ENCODE measurements around the gene KDM2B.

The KDM2B gene

GRCh38 chr12:121430833-121431415 is 149.9 kb downstream of the KDM2B start:
- DNase-seq (ENCODE audit: low read depth, low spot score) = no peak

GRCh38 chr12:121428883-121429282 is 151.9 kb downstream of the KDM2B start:
- DNase-seq (ENCODE audit: low read depth, low spot score) = no peak

- no peak for DNase-seq (ENCODE audit: low read depth, low spot score)
Observed at GRCh38 chr12:121427556-121428050, 153.2 kb downstream of the KDM2B start.

- DNase-seq (ENCODE audit: low read depth, low spot score) = no peak
Observed at GRCh38 chr12:121424624-121424975, 156.2 kb downstream of the KDM2B start.

GRCh38 chr12:121423682-121424623 is 156.9 kb downstream of the KDM2B start:
- DNase-seq (ENCODE audit: low read depth, low spot score) = no peak

GRCh38 chr12:121423253-121423652 is 157.6 kb downstream of the KDM2B start:
- no peak for DNase-seq (ENCODE audit: low read depth, low spot score)

- DNase-seq (ENCODE audit: low read depth, low spot score) = no peak
Observed at GRCh38 chr12:121420109-121420508, 160.7 kb downstream of the KDM2B start.

DNA sequence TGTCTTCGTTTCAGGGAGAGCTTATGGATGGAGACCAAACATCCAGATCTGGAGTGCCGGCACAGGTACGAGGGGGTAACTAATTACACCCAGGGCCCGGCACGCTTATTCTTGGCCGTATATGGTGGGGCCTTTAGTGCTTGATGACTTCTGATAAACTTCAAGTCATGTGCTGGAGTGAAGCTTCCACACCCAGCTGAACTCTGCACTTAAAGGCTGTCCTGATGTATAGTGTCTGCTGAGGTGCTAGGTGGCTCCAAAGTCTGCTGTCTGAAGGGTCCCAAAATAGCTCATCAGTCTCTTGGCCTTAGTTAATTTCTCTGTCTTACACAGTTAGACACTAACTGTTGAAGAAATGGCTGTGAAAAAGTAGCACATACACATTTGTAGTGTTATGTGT is 163.0 kb downstream of the KDM2B start:
- DNase-seq (ENCODE audit: low read depth, low spot score) = no peak

DNA sequence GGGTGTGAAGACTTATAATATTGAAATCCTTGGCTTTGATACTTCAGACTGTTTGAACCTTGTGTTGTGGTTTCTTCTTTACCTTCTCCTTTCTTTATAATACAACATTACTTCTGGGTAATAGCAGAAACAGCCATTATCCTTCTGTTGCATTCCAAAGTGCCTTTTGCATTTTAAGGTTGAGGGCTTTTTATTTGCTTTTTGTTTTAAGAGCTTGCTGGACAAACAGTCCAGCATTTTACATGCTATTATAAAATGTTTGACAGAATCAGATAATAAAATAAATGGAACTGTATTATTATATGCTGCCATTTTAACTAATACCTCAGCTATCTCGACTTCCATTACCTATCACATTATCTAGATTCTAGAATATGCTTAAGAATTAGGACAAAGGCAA is 166.9 kb downstream of the KDM2B start:
- no peak for DNase-seq (ENCODE audit: low read depth, low spot score)

DNA sequence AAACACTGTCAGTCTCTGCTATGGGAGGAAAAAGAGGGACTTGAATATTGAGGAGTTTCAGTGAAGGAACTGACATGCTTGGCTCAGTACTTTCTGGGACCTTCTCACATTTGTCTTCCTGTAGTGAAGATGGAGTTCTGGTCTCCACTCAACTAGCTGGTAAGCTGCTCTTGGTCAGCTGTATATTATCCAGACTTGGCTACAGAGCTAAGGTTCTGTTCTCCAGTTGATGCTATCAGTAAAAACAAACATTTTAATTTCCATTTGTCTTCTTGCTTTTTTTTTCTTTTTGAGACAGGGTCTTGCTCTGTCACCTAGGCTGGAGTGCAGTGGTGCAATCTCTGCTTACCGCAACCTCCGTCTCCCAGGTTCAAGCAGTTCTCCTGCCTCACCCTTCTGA is 175.6 kb downstream of the KDM2B start:
- DNase-seq (ENCODE audit: low read depth, low spot score) = no peak

DNA sequence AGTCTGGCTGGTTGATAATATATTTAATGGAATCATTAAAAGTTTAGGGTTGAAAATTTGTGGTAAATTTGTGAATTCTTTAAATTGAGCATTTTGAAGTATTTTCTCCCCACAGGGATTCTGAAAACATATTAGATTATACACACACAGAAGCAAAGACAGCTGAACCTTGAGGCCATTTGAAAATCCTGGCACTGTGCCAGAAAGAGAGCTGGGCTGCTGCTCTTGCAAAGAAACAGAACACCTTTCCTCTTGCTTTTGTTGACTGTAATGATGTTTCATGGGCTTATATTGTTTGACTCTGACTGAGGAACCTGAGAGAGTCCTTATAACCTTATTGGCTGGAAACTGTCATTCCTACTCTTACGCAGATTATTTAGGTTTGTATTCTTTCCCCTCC is 176.1 kb downstream of the KDM2B start:
- DNase-seq (ENCODE audit: low read depth, low spot score) = no peak

DNA sequence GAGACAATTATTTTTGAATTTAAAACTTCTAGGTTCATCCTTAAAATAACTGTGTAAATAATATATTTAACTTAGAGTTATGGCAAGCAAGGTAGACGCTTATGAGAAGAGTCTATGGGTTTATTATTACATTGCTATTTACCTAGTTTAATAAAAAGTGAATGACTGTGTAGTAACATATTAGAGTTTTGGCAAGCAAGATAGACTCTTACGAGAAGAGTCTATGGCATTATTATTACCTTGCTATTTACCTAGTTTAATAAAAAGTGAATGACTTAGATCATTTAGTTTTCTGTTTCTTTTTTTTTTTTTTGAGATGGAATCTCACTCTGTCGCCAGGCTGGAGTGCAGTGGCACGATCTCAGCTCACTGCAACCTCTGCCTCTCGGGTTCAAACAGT is 177.1 kb downstream of the KDM2B start:
- no peak for DNase-seq (ENCODE audit: low read depth, low spot score)

DNA sequence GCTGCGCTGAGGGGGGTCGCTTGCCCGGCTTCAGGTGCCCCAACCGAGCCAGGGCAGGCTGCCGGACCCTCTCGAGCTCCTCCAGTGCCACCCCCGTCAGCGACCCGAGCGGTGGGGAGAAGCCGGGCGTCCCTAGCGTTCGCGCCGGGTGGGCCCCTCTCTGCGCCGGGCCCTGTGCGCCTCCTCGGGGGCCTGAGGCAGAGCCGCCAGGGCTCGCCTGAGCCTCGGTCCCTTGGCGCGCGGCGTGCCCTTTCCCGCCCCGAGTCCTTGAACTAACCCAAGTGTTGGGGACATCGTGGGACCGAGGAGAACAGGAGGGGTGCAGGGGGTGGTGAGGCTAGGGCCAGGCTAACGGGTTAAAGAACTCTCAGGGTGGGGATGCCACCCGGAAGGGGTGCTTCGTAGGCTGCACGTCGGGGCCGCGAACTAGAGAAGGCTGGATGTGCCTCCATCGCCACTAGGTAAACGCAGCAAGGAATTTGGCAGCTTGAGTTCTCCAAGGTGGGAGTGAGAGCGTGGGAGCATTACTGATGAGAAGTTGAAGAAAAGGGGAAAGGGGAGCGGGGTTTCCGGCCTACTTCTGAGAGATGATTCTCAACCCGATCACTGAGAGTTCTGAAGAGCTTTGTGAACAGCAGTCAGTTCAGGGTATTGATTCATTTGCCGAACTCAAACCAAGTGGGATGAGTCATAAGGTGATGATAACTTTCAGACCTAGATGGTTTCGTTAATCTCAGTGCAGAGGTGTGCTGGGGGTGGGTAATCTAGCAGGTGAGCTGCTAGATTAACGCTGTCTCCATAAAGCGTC is 180.3 kb downstream of the KDM2B start:
- DNase-seq (ENCODE audit: low read depth, low spot score) = no peak

DNA sequence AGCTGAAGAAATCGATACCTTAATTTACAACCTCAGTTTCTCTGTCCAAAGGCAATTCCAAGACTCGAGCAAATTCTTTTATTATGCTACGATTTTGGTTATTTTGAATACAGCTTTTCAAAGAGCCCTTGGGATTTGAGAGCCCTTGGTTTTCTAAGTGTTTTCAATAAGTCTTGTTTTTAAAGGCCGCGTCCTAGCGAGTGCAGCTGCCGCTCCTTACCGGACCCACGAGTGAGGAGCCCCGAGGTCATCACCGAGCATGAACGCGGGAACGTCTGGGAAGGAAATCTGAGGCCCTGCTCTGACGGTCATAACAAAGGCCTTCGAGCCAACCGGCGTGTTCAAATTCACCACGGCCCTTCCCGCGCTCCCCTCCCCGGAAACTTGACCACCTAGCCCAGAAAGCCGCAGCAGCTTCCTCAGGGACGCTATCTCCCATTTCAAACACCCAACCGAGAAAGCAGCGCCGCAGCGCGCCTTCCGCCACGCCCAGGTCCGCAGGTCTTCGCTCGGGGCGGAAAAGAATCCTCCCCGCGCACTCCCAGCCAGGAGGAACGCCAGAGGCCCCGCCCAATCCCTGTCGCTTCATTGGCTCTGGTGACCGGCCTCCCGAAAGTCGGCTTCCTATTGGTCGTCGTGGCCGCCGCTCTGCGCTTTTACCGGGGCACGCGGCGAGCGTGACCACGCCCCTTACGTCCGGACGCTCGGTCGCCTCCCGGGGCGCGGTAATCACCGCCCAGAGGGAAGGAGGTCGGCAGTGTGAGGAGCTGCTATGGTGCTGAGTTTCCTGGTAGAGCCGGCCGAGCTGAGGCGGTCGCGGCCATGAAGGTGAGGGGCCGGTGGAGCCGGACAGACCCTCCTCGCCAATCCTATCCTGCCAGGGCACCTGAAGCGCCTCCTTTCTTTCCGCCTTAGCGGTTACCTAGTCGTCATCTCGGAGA is 181.2 kb downstream of the KDM2B start, which contains the start of gene RNF34:
RNF34 (plus strand) TSS at position 728 of the 941 bp plus-strand sequence; CDS start at position 823, 95 bp downstream.
- DNase-seq (ENCODE audit: low read depth, low spot score) = peak; percentile 95

DNA sequence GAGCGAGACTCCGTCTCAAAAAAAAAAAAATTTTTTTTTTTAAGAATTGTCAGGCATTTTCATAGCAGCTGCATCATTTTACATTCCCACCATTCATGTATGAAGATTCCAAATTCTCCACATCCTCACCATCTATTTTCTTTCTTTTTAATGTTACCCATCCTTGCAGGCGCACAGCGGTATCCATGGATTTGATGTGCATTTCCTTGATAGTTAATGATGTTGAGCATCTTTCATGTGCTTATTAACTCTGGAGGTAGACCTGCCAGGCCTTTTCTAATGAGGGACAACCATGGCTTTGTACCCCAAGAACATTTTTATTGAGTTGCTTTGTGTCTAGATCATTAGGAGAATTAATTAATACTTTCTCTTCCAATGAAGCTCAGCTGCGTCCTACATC is 182.5 kb downstream of the KDM2B start:
- no peak for DNase-seq (ENCODE audit: low read depth, low spot score)

DNA sequence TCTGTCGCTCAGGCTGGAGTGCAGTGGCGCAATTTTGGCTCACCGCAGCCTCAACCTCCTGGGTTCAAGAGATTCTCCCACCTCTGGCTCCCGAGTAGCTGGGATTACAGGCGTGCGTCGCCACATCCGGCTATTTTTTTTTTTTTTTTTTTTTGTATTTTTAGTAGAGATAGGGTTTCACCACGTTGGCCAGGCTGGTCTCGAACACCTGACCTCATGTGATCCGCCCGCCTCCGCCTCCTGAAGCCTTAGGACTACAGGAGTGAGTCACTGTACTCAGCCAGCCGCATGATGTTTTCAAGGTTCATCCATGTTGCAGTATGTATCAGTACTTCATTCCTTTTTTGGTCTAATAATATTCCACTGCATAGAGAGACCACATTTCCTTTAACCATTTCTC is 183.3 kb downstream of the KDM2B start:
- DNase-seq (ENCODE audit: low read depth, low spot score) = no peak

- DNase-seq (ENCODE audit: low read depth, low spot score) = no peak
Observed at GRCh38 chr12:121392325-121392716, 188.5 kb downstream of the KDM2B start.

DNA sequence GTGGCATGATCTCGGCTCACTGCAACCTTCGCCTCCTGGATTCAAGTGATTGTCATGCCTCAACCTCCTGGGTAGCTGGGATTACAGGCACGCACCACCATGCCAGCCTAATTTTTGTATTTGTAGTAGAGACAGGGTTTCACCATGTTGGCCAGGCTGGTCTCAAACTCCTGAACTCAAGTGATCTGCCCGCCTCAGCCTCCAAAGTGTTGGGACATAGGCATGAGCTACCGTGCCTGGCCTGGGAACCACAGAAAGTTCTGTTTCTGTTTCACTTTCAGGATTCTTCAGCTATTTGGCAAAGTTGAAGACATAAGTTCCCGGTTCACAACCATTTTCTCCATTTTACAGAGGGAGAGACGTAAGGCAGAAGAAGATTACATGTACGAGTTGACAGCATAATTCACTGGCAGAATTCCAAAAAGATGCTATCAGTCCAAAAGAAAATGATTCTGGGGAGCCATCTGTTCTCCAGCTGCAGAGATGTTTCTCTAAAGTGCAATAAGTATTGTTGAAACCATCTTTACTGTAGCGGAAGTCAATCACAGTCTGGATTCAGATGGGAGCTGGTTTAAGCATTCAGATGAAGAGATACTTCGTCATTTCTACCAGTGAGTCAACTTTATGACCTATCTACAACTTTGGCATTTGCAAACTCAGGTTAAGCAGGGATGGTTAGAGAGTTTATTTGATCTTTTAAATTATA is 189.1 kb downstream of the KDM2B start:
- no peak for DNase-seq (ENCODE audit: low read depth, low spot score)

- DNase-seq (ENCODE audit: low read depth, low spot score) = no peak
Observed at GRCh38 chr12:121390856-121391255, 190.0 kb downstream of the KDM2B start.

DNA sequence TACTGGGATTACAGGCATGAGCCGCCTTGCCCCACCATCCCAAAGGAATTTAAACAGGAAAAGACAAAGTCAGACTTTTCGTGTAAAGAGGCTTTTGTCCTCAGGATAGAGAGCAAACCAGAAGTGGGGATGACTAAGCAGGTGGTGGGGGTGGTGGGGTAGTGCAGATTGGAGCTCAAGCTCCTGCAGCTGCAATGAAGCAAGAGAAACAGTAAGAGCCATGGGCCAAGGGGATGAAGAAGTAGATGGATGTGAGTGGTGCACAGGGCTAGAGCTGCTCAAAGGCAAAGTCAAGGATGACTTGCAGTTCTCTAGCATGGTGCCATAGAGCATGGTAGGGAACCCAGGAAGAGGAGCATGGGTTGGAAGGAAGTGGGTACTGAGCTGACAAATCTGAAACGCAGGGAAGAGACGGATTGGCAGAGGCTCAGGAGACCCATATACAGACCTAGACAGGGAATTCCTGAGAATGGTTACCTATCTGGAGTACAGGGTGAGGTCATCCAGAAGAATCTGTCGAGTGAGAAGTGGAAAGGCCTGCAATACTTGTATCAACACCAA is 192.3 kb downstream of the KDM2B start:
- DNase-seq (ENCODE audit: low read depth, low spot score) = no peak
